Measurements from ENCODE around the gene ADGRF5.

GRCh38 chr6:46961711-46962110 is 40.0 kb upstream of the ADGRF5 start:
- TF ChIP-seq POLR2A (IDR thresholded peaks at IDR 0.05; ENCODE audit: low read length) = no peak
- no peak for TF ChIP-seq GATA1 (IDR thresholded peaks at IDR 0.05; ENCODE audit: low read depth, low read length)

Measured in erythroblast (primary cell).